Epithelial cell of proximal tubule (primary cell): ENCODE results near the gene DTX1. TPM values are rescaled to one million over a fixed set of nuclear protein-coding genes. Genes with fewer than 3 reads are reported as not detected.

Source experiments
- DNase-seq: peaks from one replicate; pipeline ENCODE4 v3.0.0-alpha.2; 2011; ENCODE audit warnings: low read depth
- H3K4me3 ChIP-seq: 2 replicates; pipeline ENCODE4 v1.5.1; 2011; ENCODE audit warnings: low read depth, mild to moderate bottlenecking, low read length
- CTCF ChIP-seq: conservative IDR thresholded peaks from 2 replicates; pipeline ENCODE4 v1.5.1; 2012; ENCODE audit warnings: low read depth, mild to moderate bottlenecking, low read length
- total RNA-seq: library from RNA; depleted of rRNA; stranded (reverse); fragments of >200 nt; gene quantifications from 2 replicates; pipeline ENCODE4 v1.2.3, GENCODE V29; 2015

Gene DTX1
- total RNA-seq, 1 donor from 2014 or later, result not detected

DNA sequence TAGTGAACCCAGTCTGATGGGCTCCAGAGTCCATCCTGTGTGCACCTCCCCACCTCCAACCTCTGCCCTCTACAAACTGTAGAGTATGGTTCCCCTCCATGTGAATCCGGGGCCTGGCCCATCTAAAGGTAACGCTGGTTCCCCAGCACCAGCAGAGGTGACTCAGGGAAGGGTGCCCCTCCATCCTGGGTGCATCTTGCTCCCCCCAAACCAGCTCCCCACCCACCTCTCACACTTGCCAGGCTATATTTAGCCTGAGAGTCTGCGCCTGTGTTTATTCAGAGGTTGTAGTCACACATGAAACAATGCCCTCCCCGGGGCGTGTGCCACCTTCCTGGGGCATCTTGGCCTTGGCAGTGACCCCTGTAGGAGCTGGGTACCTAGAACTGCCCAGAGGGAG, 52.8 kb downstream of the DTX1 start:
- H3K4me3 ChIP-seq, result no peak overlapping the region
- DNase-seq, result no peak

DNA sequence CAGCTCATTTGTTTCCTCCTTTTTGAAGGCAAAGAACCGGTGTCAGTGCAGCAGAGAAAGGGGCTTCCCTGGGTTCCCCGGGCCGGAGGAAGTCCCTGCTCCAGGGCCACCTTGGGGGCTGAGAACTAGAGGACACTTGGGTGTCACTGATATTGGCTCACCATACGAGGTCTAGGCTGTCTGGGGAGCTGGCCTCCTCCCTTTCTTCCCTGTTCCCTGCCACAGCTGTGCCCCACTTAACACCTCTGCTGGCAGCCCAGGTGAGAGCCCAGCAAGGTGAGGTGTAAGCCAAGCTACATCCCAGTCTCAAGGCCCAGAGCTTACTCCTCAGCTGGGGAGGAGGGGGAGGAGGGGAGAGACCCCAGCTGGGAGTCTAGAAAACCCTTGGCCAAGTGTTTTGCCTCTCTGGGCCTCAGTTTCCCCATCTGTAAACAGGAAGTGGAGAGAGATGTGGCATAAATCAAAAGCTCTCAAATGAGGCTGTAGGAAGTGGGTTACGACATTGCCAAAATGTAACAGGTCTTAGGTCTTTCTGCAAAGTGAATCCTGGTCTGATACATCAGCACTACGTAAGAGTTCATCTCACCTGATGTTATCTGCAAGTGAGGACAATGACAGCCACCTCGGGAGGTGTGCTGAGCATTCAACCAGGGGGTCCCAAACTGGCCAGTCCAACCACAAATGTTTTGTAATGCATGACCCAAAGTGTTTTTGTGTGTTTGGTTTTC, 53.5 kb downstream of the DTX1 start:
- no peak overlapping the region for H3K4me3 ChIP-seq
- no peak for DNase-seq
- TF ChIP-seq CTCF, result no peak

More for the DNA sequence above, 52.8 kb downstream of the DTX1 start:
- TF ChIP-seq CTCF, result no peak

GRCh38 chr12:113111247-113111646, 54.7 kb downstream of the DTX1 start:
- no peak for TF ChIP-seq CTCF
- no peak overlapping the region for H3K4me3 ChIP-seq
- no peak for DNase-seq

DNA sequence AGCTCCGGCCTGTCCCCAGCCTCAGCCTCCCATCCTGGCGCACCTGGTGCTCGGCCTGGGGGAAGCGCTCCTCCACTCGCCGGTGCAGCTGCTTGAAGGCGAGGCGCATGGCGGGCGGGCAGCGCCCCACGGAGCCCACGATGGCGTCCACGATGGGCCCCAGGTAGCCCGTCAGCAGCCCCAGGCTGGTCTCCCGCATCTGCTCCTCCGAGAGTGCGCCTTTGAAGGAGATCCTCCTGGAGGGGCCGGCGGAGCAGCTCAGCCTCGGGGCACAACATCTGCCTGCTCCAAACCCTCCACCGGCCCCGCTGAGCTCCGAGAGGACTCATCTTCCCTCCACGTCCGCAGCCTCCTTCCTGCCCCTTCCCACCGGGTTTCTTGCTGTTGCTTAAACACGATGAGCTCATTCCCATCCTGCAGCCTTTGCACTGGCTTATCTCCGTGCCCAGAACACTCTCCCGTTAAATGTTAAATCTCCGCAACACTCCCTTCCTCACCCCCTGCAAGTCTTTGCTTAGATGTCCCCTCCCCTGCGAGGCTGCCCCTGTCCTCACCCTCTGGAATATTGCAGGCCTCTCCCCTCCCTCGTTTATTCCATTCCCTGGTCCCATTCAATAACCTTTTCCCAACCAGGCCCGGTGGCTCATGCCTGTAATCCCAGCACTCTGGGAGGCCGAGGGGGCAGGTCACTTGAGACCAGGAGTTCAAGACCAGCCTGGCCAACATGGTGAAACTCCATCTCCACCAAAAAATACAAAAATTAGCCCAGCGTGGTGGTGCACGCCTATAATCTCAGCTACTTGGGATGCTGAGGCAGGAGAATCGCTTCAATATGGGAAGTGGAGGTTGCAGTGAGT, 55.7 kb downstream of the DTX1 start:
- no peak for TF ChIP-seq CTCF
- no peak for DNase-seq
- H3K4me3 ChIP-seq, result no peak overlapping the region

DNA sequence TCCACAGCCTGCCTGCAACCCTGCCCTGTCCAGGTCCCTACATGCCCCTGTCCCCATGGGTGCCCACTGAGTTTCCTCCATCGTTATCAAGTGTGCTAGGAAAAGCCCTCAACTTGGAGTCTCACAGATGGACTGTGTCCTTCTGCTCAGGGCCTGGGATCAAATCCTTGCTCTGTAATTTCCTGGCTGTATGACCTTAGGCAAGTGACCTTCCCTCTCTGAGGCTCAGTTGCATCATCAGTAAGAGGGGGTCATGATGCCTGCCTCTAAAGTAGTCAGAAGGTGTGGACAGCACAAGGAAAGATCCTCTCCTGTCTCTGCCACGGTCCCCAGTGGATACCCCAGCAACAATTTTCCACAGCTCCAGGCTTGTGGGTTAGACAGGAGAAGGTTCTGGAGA, 56.9 kb downstream of the DTX1 start:
- no peak overlapping the region for H3K4me3 ChIP-seq
- no peak for DNase-seq
- no peak for TF ChIP-seq CTCF

GRCh38 chr12:113114447-113115178, 58.1 kb downstream of the DTX1 start:
- TF ChIP-seq CTCF, result no peak
- H3K4me3 ChIP-seq, result no peak overlapping the region
- DNase-seq, result no peak
